PC-9 (cell line): ENCODE results near the gene SKI. TPM values are rescaled to one million over a fixed set of nuclear protein-coding genes. Genes with fewer than 3 reads are reported as not detected.

ENCODE experiments used
- BruUV-seq: library from RNA; stranded (reverse); fragments of 400-500 nt; replicated peaks from 2 replicates; lab custom pipeline; 2021; lab: Mats Ljungman, UMichigan
- CTCF ChIA-PET: fragments of 300-600 bp; sonication (Branson Sonifier 250); formaldehyde crosslinking; loops from one replicate; lab custom pipeline; 2022; ENCODE audit warnings: antibody characterized with exemption; lab: Charles Lee
- POLR2A ChIA-PET: fragments of 300-600 bp; sonication (Branson Sonifier 250); formaldehyde crosslinking; loops from one replicate; lab custom pipeline; 2022; ENCODE audit warnings: antibody characterized with exemption; ENCODE audit not compliant: unreplicated experiment; lab: Charles Lee
- DNase-seq, 2 experiments: peaks; one replicate each; pipeline versions ENCODE4 v3.0.0 to v3.0.0-alpha.2; 2015 to 2022; ENCODE audit warnings: mixed read lengths in 1 of 2
- H2AFZ ChIP-seq: fragments of 200-600 bp; sonication (generic); 2 replicates; pipeline ENCODE4 v1.8.1; 2017; ENCODE audit warnings: antibody characterized with exemption
- H3F3A ChIP-seq: fragments of 200-600 bp; sonication (generic); 2 replicates; pipeline ENCODE4 v1.8.1; 2017; ENCODE audit warnings: antibody characterized with exemption, mild to moderate bottlenecking, low read depth; ENCODE audit not compliant: insufficient read depth
- H3K27ac ChIP-seq: fragments of 200-600 bp; sonication (generic); 2 replicates; pipeline ENCODE4 v1.6.1; 2016; ENCODE audit warnings: mixed run types
- H3K27me3 ChIP-seq: fragments of 200-600 bp; sonication (generic); 2 replicates; pipeline ENCODE4 v1.6.1; 2016; ENCODE audit warnings: low read depth, mixed run types; ENCODE audit not compliant: insufficient read depth
- H3K36me3 ChIP-seq: fragments of 200-600 bp; sonication (generic); 2 replicates; pipeline ENCODE4 v1.6.1; 2016; ENCODE audit warnings: low read depth, mixed run types
- H3K4me1 ChIP-seq: fragments of 200-600 bp; sonication (generic); replicated peaks from 2 replicates; pipeline ENCODE4 v1.6.1; 2016; ENCODE audit warnings: mixed run types; ENCODE audit not compliant: insufficient read depth
- H3K4me2 ChIP-seq: fragments of 200-600 bp; sonication (generic); 2 replicates; pipeline ENCODE4 v1.6.1; 2017; ENCODE audit warnings: mixed run types
- H3K4me3 ChIP-seq: fragments of 200-600 bp; sonication (generic); 2 replicates; pipeline ENCODE4 v1.6.1; 2016; ENCODE audit warnings: mixed run types
- H3K79me2 ChIP-seq: fragments of 200-600 bp; sonication (generic); 2 replicates; pipeline ENCODE4 v1.6.1; 2017; ENCODE audit warnings: low read depth, mixed run types
- H3K9me2 ChIP-seq: fragments of 200-600 bp; sonication (generic); 2 replicates; pipeline ENCODE4 v1.8.1; 2017; ENCODE audit warnings: mild to moderate bottlenecking; ENCODE audit not compliant: insufficient read depth
- H3K9me3 ChIP-seq: fragments of 200-600 bp; sonication (generic); 2 replicates; pipeline ENCODE4 v1.8.1; 2016; ENCODE audit warnings: low read depth; ENCODE audit not compliant: insufficient read depth
- H4K20me1 ChIP-seq: fragments of 200-600 bp; sonication (generic); 2 replicates; pipeline ENCODE4 v1.8.1; 2017; ENCODE audit not compliant: insufficient read depth
- CTCF ChIP-seq: fragments of 200-600 bp; sonication (generic); conservative IDR thresholded peaks from 2 replicates; pipeline ENCODE4 v1.6.1; 2017; ENCODE audit warnings: mixed run types, antibody characterized with exemption, mild to moderate bottlenecking, moderate library complexity
- EZH2 ChIP-seq: fragments of 200-600 bp; sonication (generic); IDR thresholded peaks from 2 replicates; pipeline ENCODE4 v1.8.0; 2017; ENCODE audit warnings: antibody characterized with exemption, low read depth
- intact Hi-C: fragments of 100-400 bp; cut with micrococcal nuclease; formaldehyde crosslinking; loops from one replicate; pipeline ENCODE4 v1.10.0; 2022; ENCODE audit not compliant: unreplicated experiment
- total RNA-seq: library from RNA; stranded (reverse); gene quantifications from 2 replicates; pipeline ENCODE4 v1.2.3, GENCODE V29; 2021

The SKI gene
- total RNA-seq, 1 experiment from 2014 or later, result 36.2 TPM

DNA sequence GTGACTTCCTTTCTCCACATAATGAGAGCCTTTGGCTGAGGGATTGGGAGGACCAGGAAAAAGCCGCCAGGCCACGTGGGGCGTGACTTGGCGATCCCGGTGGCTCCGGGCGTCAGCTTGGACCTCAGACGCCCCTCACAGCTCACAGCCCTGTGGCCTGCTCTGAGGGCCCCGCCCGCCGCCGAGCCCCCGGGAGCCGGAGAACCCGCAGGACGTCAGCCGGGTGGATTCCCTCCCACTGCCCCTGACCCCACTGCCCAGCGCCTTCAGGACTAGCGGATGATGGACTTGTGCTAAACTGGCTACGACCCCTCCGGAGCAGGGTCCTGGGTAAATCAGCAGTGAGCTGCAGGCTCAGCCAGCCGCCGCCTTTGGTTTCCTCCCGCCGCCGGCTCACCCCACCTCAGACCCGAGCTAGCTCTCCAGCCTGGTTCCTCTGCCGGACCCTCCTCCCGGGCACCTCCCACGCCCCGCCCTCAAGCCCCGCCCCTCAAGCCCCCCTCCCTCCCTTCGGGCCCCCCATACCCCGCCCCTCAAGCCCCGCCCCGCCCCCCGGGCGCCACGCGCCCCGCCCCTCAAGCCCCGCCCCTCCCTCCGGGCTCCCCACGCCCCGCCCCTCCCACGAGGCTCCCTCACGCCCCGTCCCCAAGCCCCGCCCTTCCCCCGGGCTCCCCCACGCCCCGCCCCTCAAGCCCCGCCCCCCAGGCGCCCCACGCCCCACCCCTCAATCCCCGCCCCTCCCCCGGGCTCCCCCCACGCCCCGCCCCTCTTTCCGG lies 23.5 kb upstream of the SKI start:
- TF ChIP-seq CTCF (no peak), EZH2 (no peak)
- Histone ChIP-seq H3K4me3 (peak overlapping the region; percentile 47; the same call in 1 of the 2 replicates), H3K79me2 (no peaks in the 10 kb centered on the region), H3K27ac (no peak overlapping the region), H3K36me3 (no peaks in the 10 kb centered on the region), H3K27me3 (no peaks in the 10 kb centered on the region), H3K9me2 (no peaks in the 10 kb centered on the region), H3K4me2 (peak overlapping the region; percentile 88), H3K4me1 (peaks cover 39% of the 10 kb centered on the region), H3K9me3 (no peaks in the 10 kb centered on the region), H2AFZ (no peak overlapping the region; the same call in 1 of the 2 replicates), H3F3A (peaks cover 28% of the 10 kb centered on the region), H4K20me1 (no peaks in the 10 kb centered on the region)
- DNase-seq, result peak in 1 of 2 experiments; percentile 65
- CTCF ChIA-PET, result interaction anchor here (0.9 kb wide), 1 partner anchor 9 kb away, joined by 4 read pairs; the partner anchor contains the start of gene FAAP20
- TSS peak; percentile 59 for BruUV-seq
- intact Hi-C loops, result loop anchor here (2.0 kb wide), 1 partner anchor 382 kb away; the partner anchor contains the start of gene PRXL2B
- POLR2A ChIA-PET, result interaction anchor here (0.6 to 1.1 kb wide), 3 partner anchors 19 to 187 kb away, joined by 4 to 9 read pairs (median 5); partner anchors contain the start of genes MORN1, RER1 and SKI

- POLR2A ChIA-PET, result interaction anchor here (0.6 to 1.1 kb wide), 3 partner anchors 22 to 186 kb away, joined by 4 to 21 read pairs (median 9); partner anchors contain the start of genes MORN1, RER1 and SKI
- TF ChIP-seq EZH2 (no peak), CTCF (no peak)
- peak overlapping the region; percentile 60 for H3K4me3 ChIP-seq
- intact Hi-C loops, result loop anchor here (2.0 kb wide), 1 partner anchor 381 kb away; the partner anchor contains the start of gene PRXL2B
- CTCF ChIA-PET, result interaction anchor here (0.6 kb wide), 1 partner anchor 186 kb away, joined by 4 read pairs; the partner anchor contains the start of gene RER1
- H3K36me3 ChIP-seq, result no peaks in the 10 kb centered on the region
- H4K20me1 ChIP-seq, result no peaks in the 10 kb centered on the region
- DNase-seq, result peak; percentile 56 to 90
- no peaks in the 10 kb centered on the region for H3K27me3 ChIP-seq
- H3K4me1 ChIP-seq, result peaks cover 40% of the 10 kb centered on the region
- H2AFZ ChIP-seq, result peak overlapping the region; percentile 82; the same call in 1 of the 2 replicates
- H3F3A ChIP-seq, result peaks cover 27% of the 10 kb centered on the region; the same call in 1 of the 2 replicates
- H3K79me2 ChIP-seq, result no peaks in the 10 kb centered on the region
- BruUV-seq, result no TSS peak
- H3K4me2 ChIP-seq, result peak overlapping the region; percentile 86
- H3K9me2 ChIP-seq, result no peaks in the 10 kb centered on the region
- no peaks in the 10 kb centered on the region for H3K9me3 ChIP-seq
- H3K27ac ChIP-seq, result no peak overlapping the region
These were observed 22.7 kb upstream of the SKI start for GRCh38 chr1:2205191-2205952.
